IPS DF 6.9 (cell line): ENCODE measurements around the gene RASAL3.

Experiments used
- DNase-seq: peaks from one replicate; pipeline ENCODE4 v3.0.0-alpha.2; 2013; ENCODE audit warnings: low read depth, low spot score
- H3K27ac ChIP-seq: one replicate; pipeline ENCODE4 v1.5.1; 2013; ENCODE audit warnings: low read length, control low read depth
- H3K27me3 ChIP-seq: 2 replicates; pipeline ENCODE4 v1.6.1; 2013; ENCODE audit warnings: mild to moderate bottlenecking, low read length; ENCODE audit not compliant: control insufficient read depth, insufficient read depth
- H3K36me3 ChIP-seq: 2 replicates; pipeline ENCODE4 v1.6.1; 2013; ENCODE audit warnings: low read length; ENCODE audit not compliant: control insufficient read depth, insufficient read depth
- H3K4me1 ChIP-seq: 2 replicates; pipeline ENCODE4 v1.6.1; 2013; ENCODE audit warnings: low read length; ENCODE audit not compliant: control insufficient read depth, insufficient read depth
- H3K4me3 ChIP-seq: 2 replicates; pipeline ENCODE4 v1.5.1; 2013; ENCODE audit warnings: mild to moderate bottlenecking, low read length
- H3K9me3 ChIP-seq: 2 replicates; pipeline ENCODE4 v1.6.1; 2013; ENCODE audit warnings: low read length, inconsistent platforms; ENCODE audit not compliant: control insufficient read depth, insufficient read depth
- WGBS: extraction: QIAGEN DNeasy Blood & Tissue Kit; methylation state at CpG from one replicate; pipeline ENCODE4 v1.1.7; 2013; ENCODE audit warnings: mixed read lengths, missing lambda C conversion rate; ENCODE audit not compliant: insufficient read length, insufficient coverage; 5-methylcytosine and 5-hydroxymethylcytosine counted together

Gene RASAL3

DNA sequence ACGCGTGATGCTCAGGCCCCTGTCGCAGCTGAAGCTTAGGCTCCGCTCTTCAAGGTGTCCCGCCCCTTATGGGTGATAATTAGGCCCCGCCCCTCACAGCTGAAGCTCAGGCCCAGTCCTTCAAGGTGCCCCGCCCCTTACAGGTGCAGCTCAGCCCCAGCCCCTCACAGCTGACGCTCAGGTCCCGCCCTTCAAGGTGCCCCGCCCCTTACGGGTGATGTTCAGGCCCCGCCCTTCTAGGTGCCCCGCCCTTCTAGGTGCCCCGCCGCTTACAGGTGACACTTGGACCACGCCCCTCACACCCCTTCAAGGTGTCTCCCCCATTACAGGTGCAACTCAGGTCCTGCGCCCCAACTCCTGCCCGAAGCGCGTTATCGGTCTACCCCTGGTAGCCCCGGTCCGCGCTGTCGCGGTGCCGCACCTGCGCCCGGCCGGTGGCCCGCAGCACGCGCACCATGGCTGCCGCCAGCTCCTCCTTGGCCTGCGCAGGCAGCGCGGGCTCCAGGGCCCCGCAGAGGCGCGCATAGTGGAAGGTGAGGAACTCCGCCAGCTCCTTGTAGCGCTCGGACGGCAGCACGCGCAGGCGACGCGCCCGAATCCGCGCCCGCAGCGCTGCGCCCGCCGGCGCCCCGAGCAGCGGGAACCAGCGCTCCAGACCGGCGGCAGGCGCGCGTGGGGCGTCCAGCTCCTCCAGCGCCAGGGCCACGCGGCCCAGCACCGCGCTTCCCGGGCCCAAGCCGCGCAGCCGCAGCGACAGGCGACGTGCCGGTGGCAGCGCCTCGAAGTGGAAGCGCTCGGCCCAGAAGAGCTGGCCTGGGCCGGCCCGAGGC is 7.3 kb downstream of the RASAL3 start:
- Histone ChIP-seq H3K4me1 (peaks cover 3% of the 10 kb centered on the region; the same call in 1 of the 2 replicates), H3K9me3 (no peaks in the 10 kb centered on the region), H3K27me3 (peaks cover 12% of the 10 kb centered on the region), H3K36me3 (no peaks in the 10 kb centered on the region), H3K4me3 (peak overlapping the region; percentile 29; the same call in 1 of the 2 replicates), H3K27ac (no peak overlapping the region)
- no CpG with 5 or more reads among the region's 86 CpGs for WGBS
- peak; percentile 82 for DNase-seq

DNA sequence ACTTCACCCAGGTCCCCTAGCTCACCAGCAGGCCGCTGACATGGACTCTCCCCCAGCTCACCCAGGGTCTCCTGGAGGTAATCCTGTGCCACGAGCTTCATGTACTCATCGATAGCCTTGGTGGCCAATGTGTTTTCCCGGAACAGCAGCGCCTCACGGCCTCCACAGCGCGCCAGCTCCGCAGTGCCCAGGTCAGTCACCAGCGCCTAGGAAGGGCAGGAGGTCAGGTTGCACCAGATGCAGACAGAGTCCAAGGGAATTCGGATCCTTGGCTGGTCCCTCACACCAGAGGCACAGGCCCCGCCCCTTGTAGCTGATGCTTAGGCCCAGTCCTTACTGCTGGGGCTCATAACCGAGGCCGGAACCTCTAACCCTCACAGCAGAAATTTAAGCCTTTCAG is 7.9 kb downstream of the RASAL3 start:
- peaks cover 3% of the 10 kb centered on the region; the same call in 1 of the 2 replicates for H3K4me1 ChIP-seq
- no peak for DNase-seq
- H3K36me3 ChIP-seq: no peaks in the 10 kb centered on the region
- H3K4me3 ChIP-seq: no peak overlapping the region; the same call in 1 of the 2 replicates
- H3K27me3 ChIP-seq: peaks cover 12% of the 10 kb centered on the region
- H3K27ac ChIP-seq: no peak overlapping the region
- H3K9me3 ChIP-seq: no peaks in the 10 kb centered on the region
- WGBS: no CpG with 5 or more reads among the region's 14 CpGs

DNA sequence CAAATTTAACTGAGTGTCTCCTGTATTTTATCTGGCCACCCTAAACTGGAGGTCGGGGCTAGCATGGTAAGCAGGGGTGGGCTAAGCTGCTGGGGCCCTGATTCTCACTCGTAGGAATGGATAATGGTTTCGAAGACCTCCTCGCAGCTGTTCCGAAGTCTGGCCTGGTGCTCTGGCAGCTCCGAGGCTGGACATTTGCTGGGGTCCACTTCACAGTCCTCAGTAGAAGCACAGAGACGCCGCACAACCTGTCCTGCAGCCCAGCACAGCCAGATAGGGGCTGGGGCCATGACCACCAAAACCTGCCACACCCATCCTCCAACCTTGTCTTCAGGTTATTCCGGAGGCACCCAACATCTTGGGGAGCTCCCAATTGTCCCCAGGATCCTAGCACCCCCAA is 8.3 kb downstream of the RASAL3 start:
- H3K4me3 ChIP-seq: no peak overlapping the region
- no peaks in the 10 kb centered on the region for H3K36me3 ChIP-seq
- H3K9me3 ChIP-seq: no peaks in the 10 kb centered on the region
- DNase-seq: no peak
- peaks cover 12% of the 10 kb centered on the region for H3K27me3 ChIP-seq
- H3K27ac ChIP-seq: no peak overlapping the region
- peaks cover 3% of the 10 kb centered on the region; the same call in 1 of the 2 replicates for H3K4me1 ChIP-seq
- no CpG with 5 or more reads among the region's 9 CpGs for WGBS

DNA sequence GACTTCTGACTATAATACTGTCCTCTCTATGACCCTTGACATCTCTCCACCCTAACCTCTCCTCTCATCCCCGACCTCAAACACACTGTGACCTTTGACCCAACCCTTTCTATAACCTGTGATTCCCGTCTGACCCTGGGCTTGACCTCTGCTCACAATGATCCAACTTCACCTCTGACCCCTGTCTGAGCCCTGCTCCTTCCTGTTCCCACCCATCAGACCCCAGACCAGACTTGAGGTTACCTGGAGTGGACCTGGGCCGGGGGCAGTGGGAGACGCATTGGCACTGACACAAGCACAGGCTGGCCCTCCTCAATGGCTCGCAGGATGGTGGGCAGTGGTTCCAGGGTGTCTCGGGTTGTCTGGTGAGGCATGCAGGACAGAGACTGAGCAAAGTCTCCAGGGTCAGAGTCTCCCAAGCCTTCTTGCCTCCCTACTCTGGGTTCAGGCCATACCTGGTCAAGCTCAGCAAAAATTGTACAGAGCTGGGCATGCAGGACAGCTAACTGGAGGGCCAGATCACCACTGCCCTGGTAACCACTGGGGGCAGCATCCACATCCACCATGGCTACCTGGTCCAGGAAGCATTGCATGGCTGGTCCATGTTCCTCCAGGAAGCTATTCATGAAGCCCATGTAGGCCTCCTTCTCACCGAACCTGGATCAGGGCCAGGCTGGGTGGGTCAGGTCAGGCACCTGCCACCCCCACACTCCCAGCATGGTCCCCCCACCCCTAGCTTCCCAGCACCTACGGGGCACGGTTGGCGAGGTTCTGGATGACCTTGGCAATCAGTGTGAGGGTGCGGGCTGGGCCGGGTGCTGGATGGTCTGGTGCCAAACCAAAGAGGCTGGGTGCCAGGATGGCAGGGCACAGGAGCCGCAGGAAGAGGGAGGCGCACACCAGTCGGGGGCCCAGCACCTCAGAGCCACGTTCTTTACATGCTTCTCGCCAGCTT is 10.2 kb downstream of the RASAL3 start:
- no peak for DNase-seq
- H3K36me3 ChIP-seq: no peaks in the 10 kb centered on the region
- 100% methylated on average over 1 of the region's 17 CpGs for WGBS

DNA sequence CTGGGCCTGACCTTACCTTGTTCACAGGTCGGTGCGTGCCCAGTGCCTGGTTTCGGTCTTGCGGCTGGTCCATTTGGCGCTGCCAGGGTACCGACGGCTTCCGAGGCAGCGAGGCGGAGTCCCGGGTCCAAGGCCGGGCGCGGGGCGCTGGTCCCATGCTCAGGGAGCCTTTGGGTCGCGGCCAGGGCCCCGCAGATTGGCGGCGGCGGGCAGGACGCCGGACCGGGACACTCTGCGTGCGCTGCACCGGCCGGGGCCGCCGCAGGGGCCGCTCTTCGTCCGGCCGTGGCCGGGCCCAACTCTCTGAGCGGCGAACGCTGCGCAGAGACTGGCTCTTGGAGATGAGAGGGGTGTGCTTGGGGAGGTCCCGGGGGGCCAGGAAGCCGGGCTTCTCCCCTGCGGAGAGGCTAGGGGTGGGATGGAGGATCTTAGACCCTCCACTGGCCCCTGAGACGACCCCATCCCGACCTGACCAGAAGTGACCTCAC is 11.2 kb downstream of the RASAL3 start:
- Histone ChIP-seq H3K9me3 (no peaks in the 10 kb centered on the region), H3K27me3 (peaks cover 8% of the 10 kb centered on the region), H3K4me1 (peaks cover 5% of the 10 kb centered on the region), H3K27ac (no peak overlapping the region), H3K4me3 (no peak overlapping the region; the same call in 1 of the 2 replicates), H3K36me3 (no peaks in the 10 kb centered on the region)
- no peak for DNase-seq
- WGBS: no CpG with 5 or more reads among the region's 44 CpGs

More for the DNA sequence above, 10.2 kb downstream of the RASAL3 start:
- no peak overlapping the region for H3K27ac ChIP-seq
- no peaks in the 10 kb centered on the region for H3K9me3 ChIP-seq
- peaks cover 3% of the 10 kb centered on the region for H3K4me1 ChIP-seq
- no peak overlapping the region for H3K4me3 ChIP-seq
- H3K27me3 ChIP-seq: peaks cover 12% of the 10 kb centered on the region

DNA sequence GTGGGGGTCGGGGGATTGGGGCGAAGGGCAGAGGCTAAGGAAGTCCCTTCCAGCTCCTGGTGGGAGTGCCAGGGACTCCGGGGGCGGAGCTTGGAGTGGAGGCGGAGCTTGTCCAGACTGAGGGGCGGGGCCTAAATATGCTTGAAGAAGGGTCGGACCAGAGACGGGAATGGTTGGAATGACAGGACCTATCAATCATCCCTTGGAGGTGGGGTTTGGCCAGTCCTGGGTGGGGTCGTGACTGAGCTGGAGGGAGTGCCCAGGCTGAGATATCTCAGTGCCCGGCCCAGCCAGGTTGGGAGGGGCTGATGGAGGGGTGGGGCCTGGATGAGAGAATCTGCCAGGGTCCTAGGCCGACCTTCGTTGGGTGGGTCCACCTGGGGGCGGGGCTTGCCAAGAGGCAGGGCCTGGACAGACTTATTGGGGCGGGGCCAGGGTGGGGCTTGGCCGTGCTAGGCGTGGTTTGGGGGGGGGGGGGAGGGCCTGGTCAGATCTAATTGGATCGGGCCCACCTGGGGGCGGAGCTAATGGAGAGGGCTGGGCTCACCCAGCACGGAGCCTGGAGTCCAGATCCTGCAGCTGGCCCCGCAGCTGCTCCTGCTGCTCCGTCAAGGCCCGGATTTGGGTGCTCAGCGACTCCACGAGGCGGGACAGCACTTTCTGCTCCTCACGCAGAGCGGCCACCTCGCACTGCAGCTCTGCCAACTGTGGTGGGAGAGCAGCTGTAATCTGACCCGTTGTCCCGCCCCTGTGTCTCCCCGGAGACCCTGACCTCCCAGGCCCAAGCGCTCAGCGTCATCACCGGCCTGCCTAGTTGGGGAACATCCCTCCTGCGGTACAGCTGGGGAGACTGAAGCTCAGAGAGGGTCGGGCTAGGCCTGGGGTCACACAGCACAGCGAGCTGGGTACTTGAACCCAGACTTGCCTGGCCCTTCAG is 12.0 kb downstream of the RASAL3 start:
- Histone ChIP-seq H3K27me3 (peaks cover under 1% of the 10 kb centered on the region; the same call in 1 of the 2 replicates), H3K27ac (no peak overlapping the region), H3K4me1 (peaks cover 5% of the 10 kb centered on the region), H3K4me3 (peak overlapping the region; percentile 18; the same call in 1 of the 2 replicates), H3K9me3 (no peaks in the 10 kb centered on the region), H3K36me3 (no peaks in the 10 kb centered on the region)
- no CpG with 5 or more reads among the region's 37 CpGs for WGBS
- DNase-seq: peak; percentile 71

DNA sequence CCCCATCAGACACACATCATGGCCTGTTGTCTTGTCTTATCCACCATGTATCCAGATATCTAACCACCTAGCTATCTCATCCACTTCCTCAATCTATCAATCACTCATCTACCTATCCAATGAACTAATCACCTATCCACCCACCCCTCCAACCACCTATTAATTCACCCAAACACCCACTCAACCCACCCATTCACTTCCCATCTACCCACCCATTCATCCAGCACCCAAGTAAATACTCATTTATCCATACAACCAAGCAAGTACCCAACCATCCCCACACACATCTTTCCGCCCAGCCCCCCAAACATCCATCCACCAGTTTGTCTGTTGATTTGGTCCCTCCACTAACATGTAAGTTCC is 13.8 kb downstream of the RASAL3 start:
- no CpG with 5 or more reads among the region's 1 CpG for WGBS
- Histone ChIP-seq H3K27ac (no peak overlapping the region), H3K36me3 (no peaks in the 10 kb centered on the region), H3K9me3 (no peaks in the 10 kb centered on the region), H3K4me3 (peak overlapping the region; percentile 36; the same call in 1 of the 2 replicates), H3K4me1 (peaks cover 5% of the 10 kb centered on the region), H3K27me3 (no peaks in the 10 kb centered on the region)
- no peak for DNase-seq

DNA sequence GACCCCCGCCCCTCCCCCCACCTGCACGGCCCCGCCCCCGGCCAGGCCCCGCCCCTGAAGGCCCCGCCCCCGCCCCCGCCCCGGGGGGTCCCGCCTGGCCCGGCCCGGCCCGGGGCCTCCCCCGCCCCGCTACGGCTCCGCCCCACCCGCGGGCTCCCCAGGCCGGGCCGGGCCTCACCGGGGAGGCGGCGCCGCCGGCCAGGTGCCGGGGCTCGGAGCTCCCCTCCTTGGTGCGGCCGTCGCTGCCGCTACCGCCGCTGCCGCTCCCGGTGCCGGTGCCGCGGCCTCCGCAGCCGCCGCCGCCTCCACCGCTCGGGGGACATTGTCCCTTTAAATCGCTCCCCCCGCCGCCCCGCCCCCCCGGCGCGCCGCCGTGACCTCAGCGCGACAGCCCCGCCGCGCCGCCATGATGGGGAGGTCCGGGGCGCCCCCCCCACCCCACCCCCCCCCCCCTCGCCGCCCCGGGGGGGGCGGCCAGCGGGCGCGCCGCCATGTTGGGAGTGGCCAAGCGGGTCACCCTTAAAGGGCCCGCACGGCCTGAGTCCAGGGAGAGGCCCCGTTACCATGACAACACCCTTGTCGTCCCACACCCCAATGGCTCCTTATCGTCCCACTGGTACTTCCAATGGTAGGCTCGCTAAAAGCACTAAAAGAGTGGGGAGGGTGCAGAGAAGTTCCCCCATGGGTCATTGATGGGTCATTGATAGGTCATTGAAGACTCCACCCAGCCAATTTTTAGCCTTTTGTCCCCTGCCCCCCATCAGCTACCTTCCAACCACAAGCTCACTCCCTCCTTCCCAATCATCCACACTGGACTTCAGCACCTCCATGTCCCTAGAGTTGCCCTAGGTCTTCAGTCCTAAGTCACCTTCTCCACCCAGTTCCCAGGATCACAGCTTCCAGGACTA is 14.5 kb downstream of the RASAL3 start, which contains the start of gene WIZ:
WIZ (minus strand) TSS at position 337 of the 908 bp plus-strand sequence. CDS start 1,649 bp downstream, outside the sequence.
- no peaks in the 10 kb centered on the region for H3K27me3 ChIP-seq
- DNase-seq: no peak
- WGBS: no CpG with 5 or more reads among the region's 77 CpGs
- H3K9me3 ChIP-seq: no peaks in the 10 kb centered on the region
- peak within 1 kb of the TSS; percentile 57; the same call in 1 of the 2 replicates for H3K4me3 ChIP-seq
- no peaks in the 10 kb centered on the region for H3K36me3 ChIP-seq
- H3K27ac ChIP-seq: no peak within 1 kb of the TSS
- H3K4me1 ChIP-seq: peaks cover 5% of the 10 kb centered on the region
